Left renal pelvis (tissue), 4 donors: ENCODE measurements around the gene NAALADL1. TPM values are rescaled to one million over a fixed set of nuclear protein-coding genes. Genes with fewer than 3 reads are reported as not detected.
"Not testable (repeated sequence)": the region's sequence is repeated elsewhere in the genome, so short reads cannot be mapped to it uniquely, and the experiment has no call there.

Experiments
- DNase-seq, 4 donors: peaks; one replicate each; pipeline ENCODE4 v3.0.0-alpha.2; 2013; ENCODE audit warnings: low read depth in 4 of 4, low spot score in 3 of 4
- polyA plus RNA-seq, 4 donors: library from polyadenylated mRNA; unstranded; fragments of 120-200 nt; gene quantifications; one replicate each; pipeline ENCODE4 v1.2.1, GENCODE V29; 2013; ENCODE audit not compliant: insufficient read length in 4 of 4

The NAALADL1 gene
- polyA plus RNA-seq, 4 donors = 11.6 to 28.5 (median 12.6) TPM

DNA sequence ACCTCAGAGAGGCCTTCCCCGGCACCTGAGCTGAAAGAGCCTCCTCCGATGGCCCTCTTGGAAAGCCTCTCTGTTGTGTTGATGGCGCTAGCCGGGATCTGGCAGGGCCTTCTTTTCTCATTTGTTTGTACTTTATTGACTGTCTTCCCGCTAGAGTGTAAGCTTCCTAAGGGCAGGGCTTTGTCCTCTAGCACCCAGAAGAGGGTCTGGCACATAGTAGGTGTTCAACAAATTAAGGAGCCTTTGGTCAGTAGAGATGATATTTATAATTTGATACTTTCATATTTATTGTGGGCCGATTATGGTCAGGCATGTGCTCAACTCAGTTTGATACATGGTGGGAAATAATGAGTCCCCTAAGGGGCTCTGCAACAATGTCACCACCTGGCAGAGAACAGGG is 40.4 kb downstream of the NAALADL1 start:
- no peak for DNase-seq

DNA sequence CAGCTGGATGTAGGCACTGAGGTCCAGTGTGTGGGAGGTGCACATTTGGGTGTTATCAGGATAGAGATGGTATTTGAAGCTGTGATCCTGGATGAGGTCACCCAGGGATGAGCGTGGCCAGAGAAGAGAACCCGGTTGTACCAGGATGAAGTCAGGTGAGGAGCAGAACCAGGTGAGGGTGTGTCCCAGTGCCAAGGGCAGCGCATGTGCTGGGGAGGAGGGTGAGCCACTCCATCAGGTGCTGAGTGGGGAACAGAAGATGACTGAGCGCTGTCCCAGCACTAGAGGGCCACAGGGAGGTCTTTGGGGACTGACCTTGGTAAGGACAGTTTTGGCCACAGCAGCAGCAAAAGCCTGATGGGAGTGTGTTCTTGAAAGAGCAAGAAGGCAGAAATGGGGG is 41.6 kb downstream of the NAALADL1 start:
- no peak for DNase-seq

DNA sequence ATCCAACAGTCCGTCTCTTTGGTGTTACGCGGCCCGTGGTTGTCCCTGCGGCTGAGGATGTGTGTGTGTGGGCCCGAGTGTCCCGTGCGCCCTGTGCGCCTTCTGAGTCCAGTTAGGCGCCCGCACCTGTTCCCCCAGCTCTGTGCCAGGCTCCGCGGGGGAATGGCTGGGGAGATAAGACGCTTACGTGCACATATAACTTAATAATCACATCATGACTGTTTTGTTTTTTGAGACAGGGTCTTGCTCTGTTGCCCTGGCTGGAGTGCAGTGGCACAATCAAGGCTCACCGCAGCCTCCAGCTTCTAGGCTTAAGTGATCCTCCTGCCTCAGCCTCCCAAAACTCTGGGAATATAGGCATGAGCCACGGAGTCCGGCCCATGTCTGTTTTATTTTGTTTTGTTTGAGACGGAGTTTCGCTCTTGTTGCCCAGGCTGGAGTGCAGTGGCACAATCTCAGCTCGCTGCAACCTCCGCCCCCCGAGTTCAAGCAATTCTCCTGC is 43.6 kb downstream of the NAALADL1 start:
- DNase-seq = no peak

DNA sequence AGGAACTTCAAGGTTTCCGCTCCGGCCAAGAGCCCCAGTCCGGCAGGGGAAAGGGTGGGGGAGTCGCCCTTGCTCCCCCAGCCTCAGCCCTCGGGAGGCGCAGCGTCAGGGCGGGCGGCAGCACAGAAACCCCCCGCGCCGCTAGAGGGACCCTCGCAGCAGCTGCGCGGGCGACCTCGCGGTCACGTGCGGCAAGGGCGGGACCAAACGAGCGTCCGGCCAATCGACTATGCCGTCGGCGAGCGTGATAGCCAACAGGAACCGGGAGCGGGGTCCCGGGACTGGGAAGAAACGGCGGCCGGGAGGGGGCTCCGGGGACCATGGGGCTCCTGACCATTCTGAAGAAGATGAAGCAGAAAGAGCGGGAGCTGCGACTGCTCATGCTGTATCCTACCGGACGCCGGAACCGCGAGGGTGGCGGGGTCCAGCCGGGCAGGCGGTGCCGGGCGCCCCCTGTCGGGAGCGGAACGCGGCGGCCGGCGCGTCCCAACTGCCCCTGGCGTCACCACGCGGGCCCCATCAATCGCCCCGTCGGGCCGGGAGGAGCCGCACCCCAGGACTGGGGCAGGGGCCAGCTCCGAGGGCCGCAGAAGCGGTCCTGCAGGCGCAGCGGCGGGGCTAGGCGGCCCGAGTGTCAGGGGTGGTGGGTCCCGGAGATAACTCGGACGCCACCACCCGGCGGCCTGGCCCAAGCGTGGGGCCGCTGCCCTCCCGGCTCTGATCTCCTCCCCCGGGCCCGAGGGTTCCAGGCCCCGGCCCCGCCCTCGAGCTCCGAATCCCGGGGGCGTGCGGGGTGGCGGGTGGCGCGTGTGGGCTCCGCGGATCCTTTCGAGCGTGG is 44.2 kb downstream of the NAALADL1 start, which contains the start of gene ARL2:
ARL2 (plus strand) TSS at position 273 of the 838 bp plus-strand sequence; CDS start at position 321, 48 bp downstream.
- DNase-seq = peak; percentile 80 to 89 (median 84)

DNA sequence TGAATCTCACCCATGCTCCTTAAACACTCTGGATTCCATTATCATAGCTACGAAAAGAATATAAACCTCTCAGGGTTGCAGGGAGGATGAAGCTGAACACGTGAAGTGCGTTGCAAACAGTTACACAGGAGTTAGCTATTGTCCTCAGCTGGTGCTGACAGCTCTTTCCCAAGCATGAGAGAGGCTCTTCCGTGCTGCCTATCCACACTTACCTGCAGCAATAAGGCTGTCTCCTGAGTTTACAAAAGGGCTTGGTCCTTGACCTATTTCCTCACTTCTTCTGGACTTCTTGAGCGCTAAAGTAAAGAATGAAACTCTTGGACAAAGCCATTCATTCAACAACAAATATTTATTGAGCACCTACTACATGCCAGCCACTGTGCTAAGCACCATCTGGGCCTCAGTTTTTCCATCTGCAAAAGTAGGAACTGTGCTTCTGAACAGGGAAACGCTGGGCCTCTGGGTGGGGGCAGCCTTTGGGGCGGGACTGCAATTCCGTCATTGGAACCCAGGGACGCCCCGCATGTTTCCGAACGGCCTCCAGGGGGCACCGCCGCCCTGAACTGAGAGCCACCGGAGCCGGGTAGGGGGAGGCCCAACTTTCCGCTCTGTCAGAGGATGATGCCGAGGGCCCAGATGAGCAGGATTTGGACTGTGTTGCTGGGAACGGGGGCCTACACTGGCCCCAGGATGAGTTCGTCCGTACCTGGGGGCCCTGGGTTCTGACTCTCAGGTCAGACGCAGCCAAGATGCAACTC is 45.0 kb downstream of the NAALADL1 start:
- DNase-seq = peak; percentile 70 to 81 (median 76)

DNA sequence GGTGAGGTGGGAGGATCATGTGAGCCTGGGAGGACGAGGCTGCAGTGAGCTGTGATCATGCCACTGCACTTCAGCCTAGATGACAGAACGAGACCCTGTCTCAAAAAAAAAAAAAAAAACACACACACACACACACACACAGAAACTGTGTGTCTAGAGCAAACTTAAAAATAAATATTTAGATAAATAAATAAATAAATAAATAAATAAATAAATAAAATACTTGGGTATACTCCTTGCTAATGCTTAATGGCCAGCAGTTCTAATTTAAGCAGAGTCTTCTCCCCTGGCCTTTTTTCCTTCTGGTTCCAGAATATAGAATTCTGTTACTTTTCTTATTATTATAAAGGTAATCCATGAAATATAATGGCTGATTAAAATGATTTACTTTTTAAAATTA is 49.5 kb downstream of the NAALADL1 start:
- DNase-seq = no peak

DNA sequence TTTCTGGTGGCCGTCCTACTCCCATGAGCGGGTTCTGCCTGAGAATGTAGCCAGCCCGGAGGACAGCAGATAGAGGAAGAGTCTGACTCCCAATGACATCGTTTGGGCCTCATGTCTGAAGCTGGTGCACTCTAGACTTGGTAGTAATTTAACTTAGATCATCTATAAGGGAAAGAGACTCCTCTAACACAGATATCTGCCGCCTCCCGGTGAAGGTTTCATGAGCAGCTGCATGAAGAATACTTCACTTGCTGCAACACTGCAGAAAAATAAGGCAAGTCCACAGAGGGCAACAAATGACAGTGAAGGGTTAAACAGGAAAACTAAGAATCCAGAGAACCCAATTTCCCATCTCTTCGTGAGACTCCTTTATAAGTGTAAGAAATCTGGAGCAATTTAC is 50.3 kb downstream of the NAALADL1 start:
- DNase-seq = no peak

DNA sequence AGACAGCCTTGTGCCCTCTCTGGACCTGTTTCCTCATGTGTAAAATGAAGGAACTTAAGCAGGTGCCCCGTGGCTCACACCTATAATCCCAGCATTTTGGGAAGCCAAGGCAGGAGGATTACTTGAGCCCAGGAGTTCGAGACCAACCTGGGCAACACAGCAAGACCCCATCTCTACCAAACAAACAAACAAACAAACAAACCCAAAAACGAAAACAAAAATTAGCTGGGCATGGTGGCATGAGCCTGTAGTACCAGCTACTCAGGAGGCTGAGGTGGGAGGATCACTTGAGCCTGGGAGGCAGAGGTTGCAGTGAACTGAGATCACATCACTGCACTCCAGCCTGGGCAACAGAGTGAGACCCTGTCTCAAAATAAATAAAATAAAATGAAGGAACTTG is 54.4 kb downstream of the NAALADL1 start:
- not testable (repeated sequence) for DNase-seq

DNA sequence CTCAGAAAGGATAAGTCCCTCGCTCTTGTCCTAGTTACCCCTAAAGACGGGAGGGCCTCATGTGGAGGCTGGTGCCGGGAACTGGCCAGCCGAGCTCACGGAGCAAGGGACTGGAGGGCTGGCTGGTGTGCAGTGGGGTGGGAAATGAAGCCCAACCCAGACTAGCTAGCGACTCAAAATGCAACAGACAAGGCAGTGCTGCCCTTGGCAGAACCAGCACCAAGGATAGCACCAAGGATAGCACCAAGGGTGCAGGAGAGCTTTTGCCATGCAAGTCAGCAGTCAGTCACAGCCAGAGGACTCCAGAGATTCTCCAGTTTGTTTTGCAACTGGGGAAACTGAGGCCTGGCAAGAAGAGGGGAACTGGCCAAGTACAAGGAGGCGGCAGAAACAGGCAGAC is 55.1 kb downstream of the NAALADL1 start:
- DNase-seq = no peak

DNA sequence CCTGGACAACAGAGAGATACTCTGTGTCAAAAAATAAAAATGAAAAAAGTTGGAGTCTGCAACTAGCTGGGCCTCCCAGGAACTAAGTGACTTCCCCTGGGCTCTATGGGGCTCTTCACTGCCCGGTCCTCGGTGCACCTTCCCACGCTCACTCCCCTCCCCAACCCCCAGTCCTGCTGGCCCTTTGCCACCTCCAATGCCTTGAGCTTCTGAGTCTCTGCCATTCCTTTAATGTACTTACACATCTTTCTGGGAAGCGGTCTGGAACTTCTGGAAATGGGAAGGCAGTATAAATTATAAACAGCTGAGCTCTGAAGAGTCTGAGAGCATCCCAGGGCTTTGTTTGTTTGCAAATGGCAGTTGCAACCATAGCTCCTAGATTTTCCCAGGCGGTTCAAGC is 55.6 kb downstream of the NAALADL1 start:
- no peak for DNase-seq

DNA sequence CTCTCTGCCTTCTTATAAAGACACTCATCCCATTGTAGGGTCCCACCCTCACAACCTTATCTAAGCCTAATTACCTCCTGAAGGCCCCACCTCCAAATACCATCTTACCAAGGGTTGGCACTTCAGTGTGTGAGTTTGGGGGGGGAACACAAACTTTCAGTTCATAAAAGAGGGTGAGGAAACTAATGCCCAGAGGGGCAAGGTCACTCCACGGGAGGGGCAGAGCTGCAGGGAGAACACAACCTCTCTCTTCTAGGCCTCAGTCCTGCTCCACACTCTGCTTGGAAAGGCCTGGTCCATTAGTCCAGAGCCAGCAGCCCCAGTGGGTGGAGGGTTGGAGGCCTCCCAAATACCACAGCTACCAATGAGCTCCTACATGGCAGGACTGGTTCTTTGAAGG is 58.9 kb downstream of the NAALADL1 start:
- no peak for DNase-seq

DNA sequence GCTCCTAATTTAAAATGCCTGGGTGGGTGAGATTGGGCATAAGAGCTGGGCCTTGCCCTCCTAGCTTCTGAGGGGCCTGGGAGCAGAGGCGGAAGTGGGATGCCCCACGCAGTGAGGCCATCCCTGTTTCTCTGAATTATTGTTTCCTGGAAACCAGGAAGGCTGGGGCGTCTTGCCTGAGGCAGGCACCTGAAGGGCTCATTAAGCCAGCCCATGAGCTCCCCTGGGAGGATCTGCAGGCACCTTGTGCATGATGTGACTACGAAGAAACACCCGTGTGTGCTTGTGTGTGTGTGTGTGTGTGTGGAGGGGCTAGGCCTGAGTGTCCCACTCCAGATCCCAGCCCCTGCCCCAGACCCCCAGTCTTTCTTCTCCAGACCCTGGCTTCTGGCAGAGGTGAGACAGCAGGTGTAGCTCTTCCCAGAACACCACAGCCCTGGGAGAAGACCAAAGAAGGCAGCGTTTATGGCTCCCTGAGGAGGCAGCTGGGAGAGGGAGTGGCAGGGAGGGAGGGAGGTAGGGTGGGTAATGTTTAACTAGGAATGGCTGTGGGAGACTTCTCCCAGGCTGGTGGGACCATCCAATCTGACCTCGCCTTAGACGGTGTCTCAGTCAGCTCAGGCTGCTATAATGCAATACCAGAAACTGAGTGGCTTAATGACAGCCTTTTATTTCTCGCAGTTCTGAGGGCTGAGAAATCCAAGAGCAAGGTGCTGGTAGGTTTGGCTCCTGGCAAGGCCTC is 59.5 kb downstream of the NAALADL1 start:
- no peak for DNase-seq

DNA sequence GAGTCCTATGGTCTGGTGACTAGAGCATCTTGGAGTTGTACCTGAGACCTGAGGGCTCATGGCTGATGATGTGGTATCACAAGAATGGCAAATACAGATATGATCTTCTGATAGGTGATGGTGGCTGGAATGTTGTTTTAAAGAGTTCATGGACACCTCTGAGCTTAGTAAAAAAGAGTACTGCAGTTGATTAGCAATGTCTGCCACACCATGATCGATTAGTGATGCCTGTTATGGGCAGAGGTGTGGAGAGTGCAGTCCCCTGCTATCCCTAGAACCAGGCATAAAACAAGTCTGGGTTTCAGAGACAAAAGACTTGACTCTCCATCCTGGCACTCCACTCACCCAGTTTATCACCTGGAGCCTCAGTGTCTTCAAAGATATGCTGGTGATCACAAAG is 60.2 kb downstream of the NAALADL1 start:
- no peak for DNase-seq

DNA sequence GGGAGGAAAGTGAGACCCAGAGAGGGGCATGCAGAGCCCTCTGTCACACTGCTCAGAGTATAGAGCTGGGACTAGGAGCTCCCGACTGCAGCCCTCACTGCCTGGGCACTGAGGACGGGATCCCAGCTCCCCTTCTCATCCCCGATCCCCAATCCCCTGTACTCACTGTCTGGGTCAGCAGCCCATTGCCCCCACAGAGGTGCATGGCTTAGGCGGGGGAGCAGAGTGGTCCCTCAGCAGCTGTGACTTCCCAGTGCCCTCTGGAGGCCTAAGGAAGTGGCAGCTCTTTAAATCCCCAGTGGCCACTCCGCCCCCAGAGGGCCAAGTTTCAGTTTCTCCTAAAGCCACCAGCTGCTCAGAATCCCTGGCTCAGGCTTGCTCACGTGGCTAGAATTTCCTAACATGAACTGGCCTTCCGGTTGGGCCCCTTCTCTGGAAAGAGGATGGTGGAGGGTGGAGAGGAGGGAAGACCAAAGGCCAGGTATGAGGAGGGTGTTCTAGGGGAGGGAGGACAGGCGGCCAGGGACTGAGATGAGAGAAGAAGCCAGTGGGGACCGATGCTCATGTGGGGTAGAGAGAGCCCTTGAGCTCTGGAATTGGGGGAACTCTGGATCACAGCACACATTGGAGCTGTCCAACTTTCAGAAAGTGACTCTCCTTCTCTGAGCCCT is 61.5 kb downstream of the NAALADL1 start, which contains the start of gene BATF2:
BATF2 (minus strand) TSS at position 262 of the 671 bp plus-strand sequence; CDS start at position 205, 57 bp downstream.
- peak; percentile 66 to 76 (median 69) for DNase-seq

DNA sequence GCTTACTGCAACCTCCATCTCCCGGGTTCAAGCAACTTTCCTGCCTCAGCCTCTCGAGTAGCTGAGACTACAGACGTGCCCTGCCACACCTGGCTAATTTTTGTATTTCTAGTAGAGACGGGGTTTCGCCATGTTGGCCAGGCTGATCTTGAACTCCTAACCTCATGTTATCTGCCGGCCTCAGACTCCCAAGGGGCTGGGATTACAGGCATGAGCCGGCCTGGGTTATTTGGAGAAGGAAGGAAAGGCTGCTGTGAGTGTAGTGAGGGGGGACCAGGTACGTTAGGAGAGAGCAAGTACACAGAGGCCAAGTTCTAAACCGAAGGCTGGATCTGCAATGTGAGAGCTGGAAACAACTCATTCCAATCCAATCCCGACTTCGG is 62.0 kb downstream of the NAALADL1 start:
- no peak for DNase-seq

Other genes with a start within 250 kb of the NAALADL1 start
- gene MEN1, start 248.0 kb downstream of the NAALADL1 start, polyA plus RNA-seq = 10 to 100 TPM; 31.4 to 50.8 (median 36.5) TPM
- gene CDC42BPG, start 213.9 kb downstream of the NAALADL1 start, polyA plus RNA-seq = 1 to 10 TPM in 3 of 4 donors, under 1 TPM in 1; 0.97 to 10.0 (median 4.9) TPM
- 10 to 100 TPM; 48.7 to 68.8 (median 58.5) TPM for gene EHD1, start 179.9 kb downstream of the NAALADL1 start, polyA plus RNA-seq
- gene ATG2A, start 141.3 kb downstream of the NAALADL1 start, polyA plus RNA-seq = 10 to 100 TPM; 12.9 to 26.0 (median 15.6) TPM
- 10 to 100 TPM; 13.2 to 20.8 (median 17.4) TPM for gene PPP2R5B, start 133.9 kb downstream of the NAALADL1 start, polyA plus RNA-seq
- gene GPHA2, start 122.7 kb downstream of the NAALADL1 start, polyA plus RNA-seq = 1 to 10 TPM; 1.6 to 3.5 (median 2.4) TPM
- 1 to 10 TPM in 1 of 4 donors, under 1 TPM in 2, not detected in 1; 0.53 to 1.3 (median 0.92) TPM for gene MAJIN, start 86.4 kb downstream of the NAALADL1 start, polyA plus RNA-seq
- gene BATF2, start 61.6 kb downstream of the NAALADL1 start, polyA plus RNA-seq = 1 to 10 TPM; 2.3 to 2.9 (median 2.6) TPM
- gene ARL2, start 44.4 kb downstream of the NAALADL1 start, polyA plus RNA-seq = 10 to 100 TPM; 54.6 to 74.5 (median 63.5) TPM
- 10 to 100 TPM; 25.3 to 32.4 (median 28.6) TPM for gene SNX15, start 31.1 kb downstream of the NAALADL1 start, polyA plus RNA-seq
- gene SAC3D1, start 17.3 kb downstream of the NAALADL1 start, polyA plus RNA-seq = 10 to 100 TPM; 10.6 to 19.5 (median 11.3) TPM
- gene CDCA5, start 25.5 kb upstream of the NAALADL1 start, polyA plus RNA-seq = 10 to 100 TPM; 15.7 to 20.1 (median 18.0) TPM
- gene ZFPL1, start 25.7 kb upstream of the NAALADL1 start, polyA plus RNA-seq = 10 to 100 TPM; 26.2 to 36.5 (median 31.0) TPM
- 100 to 1,000 TPM in 2 of 4 donors, 10 to 100 TPM in 2; 87.3 to 152 (median 103) TPM for gene VPS51, start 37.7 kb upstream of the NAALADL1 start, polyA plus RNA-seq
- 10 to 100 TPM; 17.7 to 97.1 (median 70.3) TPM for gene TM7SF2, start 53.3 kb upstream of the NAALADL1 start, polyA plus RNA-seq
- gene ZNHIT2, start 59.1 kb upstream of the NAALADL1 start, polyA plus RNA-seq = 10 to 100 TPM in 1 of 4 donors, 1 to 10 TPM in 3; 3.8 to 11.1 (median 5.9) TPM
- 100 to 1,000 TPM; 557 to 830 (median 587) TPM for gene FAU, start 63.6 kb upstream of the NAALADL1 start, polyA plus RNA-seq
- gene MRPL49, start 63.8 kb upstream of the NAALADL1 start, polyA plus RNA-seq = 10 to 100 TPM; 36.9 to 59.1 (median 56.3) TPM
- 10 to 100 TPM; 44.0 to 62.7 (median 55.2) TPM for gene SYVN1, start 76.0 kb upstream of the NAALADL1 start, polyA plus RNA-seq
- not detected for gene SPDYC, start 111.7 kb upstream of the NAALADL1 start, polyA plus RNA-seq
- 100 to 1,000 TPM in 1 of 4 donors, 10 to 100 TPM in 3; 76.5 to 113 (median 88.6) TPM for gene CAPN1, start 123.4 kb upstream of the NAALADL1 start, polyA plus RNA-seq
- 10 to 100 TPM; 24.3 to 30.0 (median 28.3) TPM for gene POLA2, start 203.4 kb upstream of the NAALADL1 start, polyA plus RNA-seq